Activated T-helper 2 cell treated with anti-CD3 and anti-CD28 coated beads, Interferon-gamma antibody, Interleukin-2, Interleukin-4, amounts not matched to agents 10 μg/mL and 5 μg/mL and 100 μg/mL, durations not matched to agents 14 hours and 24 hours and 36 hours (primary cell): ENCODE measurements around the gene C2orf49. TPM values are rescaled to one million over a fixed set of nuclear protein-coding genes. Genes with fewer than 3 reads are reported as not detected.

Experiments
- DNase-seq: peaks from one replicate; pipeline ENCODE4 v3.0.0; 2021; ENCODE audit warnings: low spot score
- H3K27ac Mint-ChIP-seq: one replicate; pipeline ENCODE4 v1.8.0; 2021; ENCODE audit warnings: mixed read lengths
- H3K27me3 Mint-ChIP-seq: one replicate; pipeline ENCODE4 v1.8.0; 2021; ENCODE audit warnings: low read depth, mixed read lengths
- H3K36me3 Mint-ChIP-seq: one replicate; pipeline ENCODE4 v1.8.0; 2021; ENCODE audit warnings: low read depth, mixed read lengths
- H3K4me1 Mint-ChIP-seq: one replicate; pipeline ENCODE4 v1.8.0; 2021; ENCODE audit warnings: low read depth, mixed read lengths
- H3K4me3 Mint-ChIP-seq: one replicate; pipeline ENCODE4 v1.8.0; 2021; ENCODE audit warnings: low read depth, mild to moderate bottlenecking, moderate library complexity, mixed read lengths
- H3K9me3 Mint-ChIP-seq: one replicate; pipeline ENCODE4 v1.8.0; 2021; ENCODE audit warnings: mixed read lengths
- intact Hi-C: fragments of 100-400 bp; cut with micrococcal nuclease; formaldehyde crosslinking; loops from one replicate; pipeline ENCODE4 v1.15.1; 2023
- total RNA-seq: library from RNA; stranded (reverse); gene quantifications from 2 replicates; pipeline ENCODE4 v1.2.3, GENCODE V29; 2022

The C2orf49 gene
- total RNA-seq, 1 donor from 2014 or later = 19.0 TPM

GRCh38 chr2:105344704-105345345 is 7.5 kb downstream of the C2orf49 start:
- DNase-seq = no peak
- no peaks in the 10 kb centered on the region for H3K9me3 Mint-ChIP-seq
- peaks cover 63% of the 10 kb centered on the region for H3K36me3 Mint-ChIP-seq
- intact Hi-C loops = no loop called here
- H3K4me3 Mint-ChIP-seq = no peak overlapping the region
- H3K4me1 Mint-ChIP-seq = peaks cover 5% of the 10 kb centered on the region
- no peaks in the 10 kb centered on the region for H3K27me3 Mint-ChIP-seq
- H3K27ac Mint-ChIP-seq = no peak overlapping the region

DNA sequence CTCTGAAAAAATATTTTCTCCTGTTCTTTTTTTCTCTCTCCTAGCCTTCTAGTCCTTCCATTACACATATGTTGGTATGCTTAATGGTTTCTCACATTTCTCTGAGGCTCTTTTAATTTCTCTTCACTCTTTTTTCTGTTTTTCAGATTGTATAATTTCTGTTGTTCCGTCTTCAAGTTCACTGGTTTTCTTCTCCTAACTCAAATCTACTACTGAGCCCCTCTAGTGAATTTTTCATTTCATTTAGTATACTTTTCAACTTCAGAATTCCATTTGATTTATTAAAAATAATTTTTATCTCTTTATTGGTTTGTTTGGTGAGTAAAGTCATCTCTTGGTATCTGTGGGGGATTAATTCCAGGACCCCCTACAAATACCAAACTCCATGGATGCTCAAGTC is 19.8 kb downstream of the C2orf49 start:
- no peaks in the 10 kb centered on the region for H3K27me3 Mint-ChIP-seq
- DNase-seq = no peak
- H3K9me3 Mint-ChIP-seq = peaks cover 9% of the 10 kb centered on the region
- intact Hi-C loops = no loop called here
- no peak overlapping the region for H3K27ac Mint-ChIP-seq
- H3K4me1 Mint-ChIP-seq = peaks cover 15% of the 10 kb centered on the region
- H3K4me3 Mint-ChIP-seq = no peak overlapping the region
- H3K36me3 Mint-ChIP-seq = peaks cover 75% of the 10 kb centered on the region

GRCh38 chr2:105358593-105358992 is 21.3 kb downstream of the C2orf49 start:
- peaks cover 9% of the 10 kb centered on the region for H3K9me3 Mint-ChIP-seq
- no peak for DNase-seq
- no peak overlapping the region for H3K4me3 Mint-ChIP-seq
- H3K27ac Mint-ChIP-seq = no peak overlapping the region
- peaks cover 22% of the 10 kb centered on the region for H3K4me1 Mint-ChIP-seq
- intact Hi-C loops = no loop called here
- H3K27me3 Mint-ChIP-seq = no peaks in the 10 kb centered on the region
- H3K36me3 Mint-ChIP-seq = peaks cover 65% of the 10 kb centered on the region

GRCh38 chr2:105361102-105361889 is 24.0 kb downstream of the C2orf49 start:
- Mint-ChIP-seq H3K4me3 (no peak overlapping the region), H3K9me3 (peaks cover 9% of the 10 kb centered on the region), H3K4me1 (peaks cover 27% of the 10 kb centered on the region), H3K27me3 (no peaks in the 10 kb centered on the region), H3K36me3 (peaks cover 45% of the 10 kb centered on the region), H3K27ac (no peak overlapping the region)
- peak; percentile 21 for DNase-seq
- intact Hi-C loops = no loop called here

GRCh38 chr2:105362862-105363591 is 25.7 kb downstream of the C2orf49 start:
- Mint-ChIP-seq H3K27me3 (no peaks in the 10 kb centered on the region), H3K4me3 (no peak overlapping the region), H3K36me3 (peaks cover 28% of the 10 kb centered on the region), H3K27ac (no peak overlapping the region), H3K4me1 (peaks cover 27% of the 10 kb centered on the region), H3K9me3 (no peaks in the 10 kb centered on the region)
- no peak for DNase-seq
- intact Hi-C loops = no loop called here

GRCh38 chr2:105364436-105365139 is 27.2 kb downstream of the C2orf49 start:
- peaks cover 15% of the 10 kb centered on the region for H3K36me3 Mint-ChIP-seq
- H3K9me3 Mint-ChIP-seq = no peaks in the 10 kb centered on the region
- intact Hi-C loops = no loop called here

DNA sequence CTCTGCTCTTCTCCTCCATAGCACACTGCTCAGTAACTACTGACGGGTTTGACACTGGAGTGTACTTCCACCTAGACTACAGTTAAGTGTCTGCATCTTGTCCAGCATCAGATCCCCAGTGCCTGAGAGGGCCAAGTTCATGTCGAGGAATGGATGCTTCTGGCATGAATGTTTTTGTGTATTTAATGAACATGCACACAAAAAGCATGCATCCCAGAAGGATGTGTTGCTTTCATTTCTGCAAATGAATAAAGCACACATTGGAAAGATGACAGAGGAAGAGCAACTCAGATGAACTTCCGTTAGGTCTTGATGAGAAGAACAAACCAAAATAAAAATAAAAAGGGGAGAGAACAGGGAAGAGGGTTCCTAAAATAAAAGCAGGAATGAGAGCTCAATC is 27.9 kb downstream of the C2orf49 start:
- peaks cover 2% of the 10 kb centered on the region for H3K27me3 Mint-ChIP-seq
- no peaks in the 10 kb centered on the region for H3K9me3 Mint-ChIP-seq
- no peak for DNase-seq
- peaks cover 31% of the 10 kb centered on the region for H3K4me1 Mint-ChIP-seq
- intact Hi-C loops = no loop called here
- H3K36me3 Mint-ChIP-seq = peaks cover 12% of the 10 kb centered on the region
- no peak overlapping the region for H3K4me3 Mint-ChIP-seq
- H3K27ac Mint-ChIP-seq = no peak overlapping the region

More at GRCh38 chr2:105364436-105365139, 27.2 kb downstream of the C2orf49 start:
- no peak overlapping the region for H3K27ac Mint-ChIP-seq
- H3K4me1 Mint-ChIP-seq = peaks cover 27% of the 10 kb centered on the region
- no peak overlapping the region for H3K4me3 Mint-ChIP-seq
- no peak for DNase-seq
- peaks cover under 1% of the 10 kb centered on the region for H3K27me3 Mint-ChIP-seq

- Mint-ChIP-seq H3K36me3 (peaks cover 3% of the 10 kb centered on the region), H3K27me3 (peaks cover 2% of the 10 kb centered on the region), H3K4me1 (peaks cover 11% of the 10 kb centered on the region), H3K9me3 (no peaks in the 10 kb centered on the region), H3K27ac (no peak overlapping the region), H3K4me3 (no peak overlapping the region)
- intact Hi-C loops = loop anchor here (1.0 kb wide), 1 partner anchor 152 kb away; no protein-coding TSS in a partner anchor
- DNase-seq = no peak
These were observed 31.5 kb downstream of the C2orf49 start for GRCh38 chr2:105368759-105369408.

GRCh38 chr2:105369777-105370690 is 32.7 kb downstream of the C2orf49 start:
- peak overlapping the region; percentile 31 for H3K27ac Mint-ChIP-seq
- peaks cover 13% of the 10 kb centered on the region for H3K4me1 Mint-ChIP-seq
- H3K4me3 Mint-ChIP-seq = no peak overlapping the region
- H3K27me3 Mint-ChIP-seq = peaks cover 2% of the 10 kb centered on the region
- intact Hi-C loops = loop anchor here (1.0 to 10.0 kb wide), 3 partner anchors 151 to 725 kb away; no protein-coding TSS in a partner anchor
- peak; percentile 78 for DNase-seq
- no peaks in the 10 kb centered on the region for H3K9me3 Mint-ChIP-seq
- peaks cover 3% of the 10 kb centered on the region for H3K36me3 Mint-ChIP-seq

DNA sequence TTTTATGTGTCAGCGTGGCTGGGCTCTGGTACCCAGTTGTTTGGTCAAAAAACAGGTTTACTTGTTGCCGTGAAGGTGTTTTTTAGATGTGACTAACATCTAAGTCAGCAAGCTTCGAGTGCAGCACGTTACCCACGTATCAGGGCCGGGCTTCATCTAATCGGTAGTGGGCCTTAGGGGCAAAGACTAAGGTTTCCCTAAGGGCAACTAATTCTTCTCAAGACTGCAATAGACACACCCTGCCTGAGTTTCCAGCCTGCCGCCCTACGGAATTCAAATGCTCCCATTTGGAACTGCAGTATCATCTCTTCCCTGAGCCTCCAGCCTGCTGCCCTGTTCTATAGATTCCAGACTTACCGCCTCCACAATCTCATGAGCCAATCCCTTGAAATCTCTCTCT is 33.8 kb downstream of the C2orf49 start:
- intact Hi-C loops = loop anchor here (10.0 kb wide), 1 partner anchor 724 kb away; no protein-coding TSS in a partner anchor
- no peak for DNase-seq
- no peak overlapping the region for H3K27ac Mint-ChIP-seq

GRCh38 chr2:105371810-105372209 is 34.5 kb downstream of the C2orf49 start:
- Mint-ChIP-seq H3K36me3 (peaks cover 3% of the 10 kb centered on the region), H3K4me3 (no peak overlapping the region), H3K4me1 (peaks cover 12% of the 10 kb centered on the region), H3K27ac (no peak overlapping the region), H3K9me3 (no peaks in the 10 kb centered on the region), H3K27me3 (peaks cover 2% of the 10 kb centered on the region)
- no peak for DNase-seq
- intact Hi-C loops = loop anchor here (10.0 kb wide), 1 partner anchor 723 kb away; no protein-coding TSS in a partner anchor

More for the DNA sequence above, 33.8 kb downstream of the C2orf49 start:
- Mint-ChIP-seq H3K36me3 (peaks cover 3% of the 10 kb centered on the region), H3K9me3 (no peaks in the 10 kb centered on the region), H3K4me1 (peaks cover 12% of the 10 kb centered on the region), H3K27me3 (peaks cover 2% of the 10 kb centered on the region), H3K4me3 (no peak overlapping the region)
